Esophagus mucosa (tissue), 1 donor: ENCODE results near the gene WNT3A. TPM values are rescaled to one million over a fixed set of nuclear protein-coding genes. Genes with fewer than 3 reads are reported as not detected.

Source experiments
- ATAC-seq: fragments of 200-7000 bp; cut with Tn5 transposase; one replicate; pipeline ENCODE4 v1.9.1; 2020
- total RNA-seq: library from RNA; stranded (reverse); gene quantifications from one replicate; pipeline ENCODE4 v1.2.4, GENCODE V29; 2023
- donor health status: DM: yes; HTN: yes; CAD: no.

The WNT3A gene
- total RNA-seq, 1 donor from 2014 or later, result 0.44 TPM

DNA sequence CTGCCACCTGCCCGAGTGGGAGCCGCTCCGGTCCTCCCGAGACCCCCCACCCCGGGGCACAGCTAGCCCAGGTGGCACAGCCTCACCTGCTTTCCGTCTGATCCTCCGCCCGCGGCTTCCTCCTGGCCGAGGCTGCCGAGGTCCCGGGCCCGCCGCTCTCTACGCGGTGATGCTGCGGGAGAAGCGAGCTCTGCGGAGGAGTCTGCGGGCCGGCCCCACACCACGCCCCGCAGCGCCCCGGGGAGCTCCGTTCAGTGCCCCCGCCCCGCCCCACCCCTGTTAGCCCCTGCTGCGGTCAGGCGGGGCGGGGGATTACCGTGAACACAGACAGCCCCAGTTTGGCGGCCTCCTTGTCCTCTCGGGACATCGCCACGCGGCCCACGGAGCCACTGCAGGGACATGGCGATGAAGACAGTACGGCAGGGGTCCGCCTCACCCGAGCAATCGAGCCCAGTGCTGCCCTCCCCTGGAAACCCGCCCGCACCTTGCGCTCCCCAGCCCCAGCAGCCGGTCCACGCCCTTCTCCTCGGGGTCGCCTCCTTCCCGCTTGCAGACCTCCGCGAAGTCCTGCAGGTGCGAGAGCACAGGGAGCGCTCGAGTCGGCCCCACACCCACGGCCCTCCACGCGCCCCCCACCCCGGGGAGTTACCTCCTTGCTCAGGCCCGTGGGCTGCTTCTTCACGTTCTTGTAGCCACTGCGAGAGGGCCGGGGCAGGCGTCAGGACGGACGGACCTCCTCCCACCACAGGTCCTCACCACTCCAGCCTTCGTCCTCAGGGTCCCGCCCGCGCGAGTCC is 95.4 kb downstream of the WNT3A start:
- peak; percentile 44 for ATAC-seq

DNA sequence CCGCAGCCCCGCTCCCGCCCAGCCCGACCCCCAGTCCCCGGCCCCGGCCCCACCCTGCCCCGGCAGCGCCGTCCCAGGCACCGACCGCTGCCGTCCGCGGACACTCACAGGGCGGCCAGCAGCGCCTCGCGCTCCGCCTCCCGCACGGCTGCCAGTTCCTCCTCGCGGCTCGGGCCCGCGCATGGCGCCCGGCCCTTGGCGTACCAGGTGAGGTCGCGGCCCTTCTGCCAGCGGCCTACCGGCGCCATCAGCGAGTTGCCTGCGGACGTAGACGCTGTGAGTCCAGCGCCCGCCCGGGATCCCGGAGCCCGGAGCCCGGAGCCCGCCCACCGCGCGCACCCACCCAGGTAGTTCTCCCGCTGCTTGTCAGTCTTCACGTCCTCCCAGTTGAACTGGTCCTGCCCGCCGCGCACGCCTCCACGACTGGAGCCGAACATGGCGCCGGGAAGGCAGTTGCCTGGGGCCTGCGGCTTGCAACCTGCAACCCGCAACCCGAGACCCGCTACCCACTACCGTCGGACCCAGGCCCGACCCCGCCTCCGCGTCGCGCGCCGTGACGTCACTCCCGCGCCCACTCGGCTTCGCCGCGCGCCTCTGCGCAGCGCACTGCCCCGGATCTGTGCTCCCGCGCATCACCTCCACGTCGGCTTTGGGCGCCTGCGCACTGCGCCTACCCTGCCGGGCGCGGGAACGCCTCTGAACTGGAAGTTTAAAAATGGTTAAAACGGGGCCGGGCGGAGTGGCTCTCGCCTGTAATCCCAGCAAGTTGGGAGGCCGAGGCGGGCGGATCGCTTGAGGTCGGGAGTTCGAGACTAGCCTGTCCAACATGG is 96.2 kb downstream of the WNT3A start, which contains the start of gene C1orf35:
C1orf35 (minus strand) TSS at position 535 of the 830 bp plus-strand sequence; CDS start at position 437, 98 bp downstream.
- peak; percentile 86 for ATAC-seq

DNA sequence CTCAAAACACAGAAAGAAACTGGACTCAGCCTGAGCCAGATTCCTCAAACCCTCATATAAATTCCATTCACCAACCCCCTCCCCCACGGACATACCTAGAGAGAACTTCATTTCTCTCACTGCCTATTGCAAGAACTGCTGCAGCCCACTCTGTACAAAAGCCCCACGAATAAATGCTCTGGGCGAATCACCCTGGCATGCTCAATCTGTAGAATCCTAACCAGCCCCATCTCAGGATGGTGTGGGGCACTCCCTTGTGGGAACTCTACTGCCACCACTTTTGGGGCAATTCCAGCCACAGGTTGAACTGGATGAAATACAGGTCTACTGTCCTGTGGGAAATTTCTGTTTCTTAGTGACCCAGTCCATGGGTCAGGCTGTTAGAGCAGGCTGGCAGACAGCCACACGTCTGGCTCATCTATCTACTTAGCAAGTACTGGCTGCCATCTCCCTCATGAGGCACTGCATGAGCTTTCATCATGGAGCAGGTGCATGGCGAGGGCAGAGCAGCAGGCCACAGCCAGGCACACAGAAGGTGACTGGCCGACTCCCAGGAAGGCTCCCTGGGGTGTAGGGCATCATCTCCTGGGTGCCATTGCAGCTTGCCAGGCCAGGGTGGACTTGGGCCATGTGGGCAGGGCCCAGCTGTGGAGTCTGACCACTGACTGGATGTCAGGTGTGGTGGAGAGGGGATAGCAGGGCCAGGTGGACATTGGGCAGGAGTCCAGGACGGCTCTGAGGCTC is 97.9 kb downstream of the WNT3A start:
- ATAC-seq, result no peak

DNA sequence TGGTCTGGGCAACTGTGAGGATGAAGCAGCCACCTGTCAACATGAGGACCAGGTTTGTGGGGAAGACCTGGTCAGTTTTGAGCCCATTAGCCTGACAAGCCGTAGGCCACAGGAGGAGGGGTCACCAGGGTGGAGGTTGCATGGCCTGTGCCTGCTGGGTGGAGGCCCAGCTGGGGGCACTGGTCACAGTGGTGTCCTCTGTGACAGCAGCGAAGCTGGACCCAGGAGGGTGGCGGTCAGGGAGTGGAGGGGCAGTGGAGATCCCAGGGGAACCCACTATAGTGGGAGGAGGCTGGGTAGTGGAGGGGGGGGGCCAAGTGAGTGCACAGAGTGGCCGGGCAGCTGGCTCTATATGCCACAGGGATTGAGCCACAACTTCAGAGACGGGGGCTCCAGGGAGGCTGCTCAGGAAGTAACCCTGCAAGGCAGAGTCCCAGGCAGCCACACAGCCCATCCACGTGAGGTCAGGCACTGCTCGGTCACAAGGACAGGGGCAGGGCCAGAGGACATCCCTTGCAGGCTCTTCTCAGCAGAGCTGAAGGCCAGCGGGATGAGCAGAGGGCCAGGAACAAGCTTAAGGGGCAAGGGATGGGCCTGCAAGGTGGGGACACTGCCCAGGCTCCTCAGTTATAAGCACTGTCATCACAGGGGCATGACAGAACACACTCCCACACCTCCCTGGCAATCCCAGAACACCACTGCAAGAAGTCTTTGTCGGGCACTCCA is 98.6 kb downstream of the WNT3A start:
- no peak for ATAC-seq

DNA sequence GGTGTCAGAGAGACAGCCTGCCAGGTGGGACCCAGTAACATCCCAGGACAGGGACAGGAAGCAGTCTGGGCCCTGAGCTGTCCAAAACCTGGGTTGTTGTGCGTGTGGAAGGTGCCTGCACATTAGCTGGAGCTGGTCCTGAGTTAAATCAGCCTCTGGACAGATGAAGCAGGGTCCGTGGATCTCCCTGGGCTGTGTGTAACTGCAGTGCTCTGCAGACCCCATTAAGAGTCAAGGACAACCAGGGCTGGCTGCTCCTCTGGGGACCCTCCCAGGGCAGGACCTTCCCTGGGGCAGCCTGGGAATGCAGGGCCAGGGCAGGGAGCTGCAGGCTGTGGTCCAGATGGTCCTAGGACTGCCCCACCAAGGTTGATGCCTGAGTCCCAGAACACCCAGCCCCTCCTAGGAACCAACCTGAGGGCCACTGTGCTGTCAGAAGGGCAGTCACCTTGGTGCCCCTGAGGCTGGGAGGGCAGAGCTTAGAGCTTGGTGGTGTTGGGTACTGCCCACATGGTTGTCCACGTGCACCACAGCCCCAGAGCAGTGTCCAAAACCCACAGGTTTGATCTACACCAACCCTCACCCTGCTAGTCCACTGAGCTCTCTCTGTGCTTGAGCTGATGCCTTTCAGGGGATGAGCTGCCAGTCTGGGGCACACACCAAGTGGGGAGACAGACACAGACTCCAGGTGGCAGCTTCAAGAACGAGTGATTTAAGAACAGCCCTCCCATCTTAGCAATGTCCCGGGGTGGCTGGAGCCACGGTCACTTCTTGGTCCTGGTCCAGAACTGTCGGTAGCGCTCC is 99.4 kb downstream of the WNT3A start:
- no peak for ATAC-seq

DNA sequence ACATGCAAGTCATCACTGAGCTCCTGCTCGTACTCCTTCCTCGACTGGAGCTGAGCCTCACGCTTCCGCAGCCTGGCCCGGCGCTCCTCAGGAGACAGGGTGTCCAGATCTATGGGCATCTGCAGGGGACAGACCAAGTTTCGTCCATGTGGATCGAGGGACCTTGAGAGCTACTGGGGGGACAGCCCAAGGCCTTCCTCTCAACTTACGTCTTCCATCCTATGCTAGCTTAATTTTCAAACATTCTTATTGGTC is 99.9 kb downstream of the WNT3A start:
- ATAC-seq, result no peak

DNA sequence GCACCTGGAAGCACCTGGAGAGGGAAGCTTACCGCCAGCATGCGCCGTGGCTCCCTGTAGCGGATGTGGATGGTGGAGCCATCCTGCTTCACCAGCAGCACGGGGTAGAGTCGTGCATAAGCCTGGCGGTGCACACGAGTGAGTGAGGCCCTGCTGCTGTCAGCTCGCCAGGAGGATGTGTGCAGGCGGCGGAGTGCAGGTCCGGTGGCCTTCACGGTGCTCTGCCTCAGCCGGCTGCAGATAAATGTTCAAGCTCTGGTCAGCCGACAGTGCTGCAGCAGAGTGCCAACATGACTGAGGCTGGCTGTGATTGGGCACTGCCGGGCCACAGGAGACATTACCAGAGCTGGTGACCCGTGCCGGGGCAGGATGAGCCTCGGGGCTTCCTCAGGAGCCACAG is 100.8 kb downstream of the WNT3A start:
- ATAC-seq, result no peak

DNA sequence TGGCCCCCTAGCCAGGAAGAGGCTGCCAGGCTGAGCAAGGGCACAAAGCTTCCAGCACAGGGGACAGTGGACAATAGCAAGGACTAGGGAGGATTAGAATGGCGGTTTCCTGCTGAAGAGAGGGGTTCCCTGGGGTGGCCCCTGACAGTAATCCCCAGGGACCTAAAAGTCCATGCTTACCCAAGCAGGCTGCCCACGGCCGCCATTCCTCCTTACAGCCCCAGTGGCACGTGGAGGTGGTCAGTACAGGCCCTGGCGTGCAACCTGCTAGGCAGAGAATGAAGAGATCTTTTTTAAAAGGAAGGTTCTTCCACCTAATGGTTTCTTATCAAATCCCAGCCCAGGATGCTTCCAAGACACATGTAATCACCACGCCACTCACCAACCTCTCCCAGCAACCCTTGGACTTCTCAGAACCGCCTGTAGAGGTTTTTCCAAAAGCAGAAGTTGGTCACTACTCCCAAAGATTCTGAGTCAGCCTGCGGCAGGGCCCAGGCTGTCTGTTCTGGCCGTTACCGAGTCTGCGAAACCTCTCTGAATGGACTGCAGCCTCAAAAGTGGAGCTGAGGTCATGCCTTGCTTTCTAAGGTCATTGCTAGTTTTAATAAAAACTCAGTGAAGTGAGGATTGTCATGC is 101.4 kb downstream of the WNT3A start:
- no peak for ATAC-seq

DNA sequence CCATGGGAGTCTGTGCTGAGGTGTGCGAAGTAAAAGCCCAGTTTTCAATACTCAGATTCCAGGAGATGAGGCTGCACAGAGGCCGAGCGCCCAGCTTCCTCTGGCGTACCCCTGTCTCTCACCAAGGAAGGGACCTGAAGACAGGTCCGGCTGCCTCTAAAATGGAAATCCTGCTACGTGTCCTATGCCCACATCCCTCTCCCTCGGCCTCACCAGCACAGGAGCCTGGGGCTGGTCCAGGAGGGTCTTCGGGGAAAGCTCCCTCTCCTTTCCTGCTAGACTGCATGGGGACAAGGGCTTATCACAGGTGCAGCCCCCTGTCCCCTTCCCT is 101.9 kb downstream of the WNT3A start:
- ATAC-seq, result no peak

DNA sequence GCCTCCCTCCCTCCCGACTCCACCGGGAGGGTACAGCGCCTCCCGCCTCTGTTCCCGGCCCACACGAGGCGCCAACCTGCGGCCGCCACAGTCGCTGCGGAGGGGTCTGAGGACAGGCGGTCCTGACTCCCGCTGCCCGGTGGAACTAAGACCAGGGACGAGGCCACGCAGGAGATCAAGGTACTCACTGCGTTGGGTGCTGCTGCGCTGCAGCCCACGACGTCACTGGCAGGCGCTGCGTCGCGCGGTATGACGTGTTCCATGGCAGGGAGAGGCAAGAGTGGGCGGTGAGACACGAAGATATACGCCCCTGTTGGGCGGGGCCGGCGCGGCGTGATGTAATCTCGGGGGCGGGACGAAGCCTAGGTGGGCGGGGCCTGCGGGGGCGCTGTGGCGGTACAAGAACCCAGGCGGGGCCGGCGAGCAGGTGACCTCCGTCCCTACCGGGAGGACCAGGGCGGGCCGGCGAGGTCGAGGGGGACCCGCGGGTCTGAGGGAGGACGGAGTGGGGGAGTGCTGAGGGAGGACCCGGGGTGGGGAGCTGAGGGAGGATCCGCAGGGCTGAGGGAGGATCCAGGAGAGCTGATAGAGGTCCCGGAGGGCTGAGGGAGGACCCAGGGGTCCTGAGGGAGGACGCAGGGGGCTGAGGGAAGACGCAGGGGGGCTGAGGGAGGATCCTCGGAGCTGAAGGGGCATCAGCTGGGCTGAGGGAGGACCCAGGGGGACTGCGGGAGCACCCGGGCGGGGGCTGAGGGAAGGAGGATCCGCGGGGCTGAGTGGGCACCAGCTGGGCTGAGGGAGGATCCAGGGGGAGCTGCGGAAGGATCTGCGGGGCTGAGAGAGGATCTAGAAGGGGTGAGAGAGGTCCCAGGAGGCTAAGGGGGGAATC is 102.5 kb downstream of the WNT3A start, which contains the start of gene MRPL55:
MRPL55 (minus strand) TSS at position 227 of the 889 bp plus-strand sequence. CDS start 1,039 bp downstream, outside the sequence.
- peak; percentile 98 for ATAC-seq

DNA sequence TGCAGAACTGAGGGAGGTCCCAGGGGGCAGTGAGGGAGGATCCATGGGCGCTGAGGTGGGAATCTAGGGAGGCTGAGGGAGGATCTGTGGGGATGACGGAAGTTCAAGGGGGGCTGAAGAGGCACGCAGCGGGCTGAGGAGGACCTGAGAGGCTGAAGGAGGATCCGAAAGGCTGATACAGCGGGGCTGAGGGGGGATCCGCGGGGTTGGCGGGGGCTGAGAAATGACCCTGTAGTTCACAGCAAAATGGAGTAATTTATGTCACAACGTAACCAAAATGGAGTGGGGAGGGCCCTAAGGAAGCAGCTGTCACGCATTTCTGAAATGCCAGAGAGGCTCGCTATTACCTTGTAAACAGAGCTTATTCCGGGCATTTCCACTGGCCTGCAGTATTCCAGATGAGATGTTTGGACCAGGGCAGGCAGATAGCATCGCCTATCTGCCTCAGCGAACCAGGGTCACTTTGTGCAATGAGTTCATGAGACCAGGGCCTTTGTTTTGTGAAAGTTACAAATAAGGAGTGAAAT is 103.2 kb downstream of the WNT3A start:
- ATAC-seq, result no peak

DNA sequence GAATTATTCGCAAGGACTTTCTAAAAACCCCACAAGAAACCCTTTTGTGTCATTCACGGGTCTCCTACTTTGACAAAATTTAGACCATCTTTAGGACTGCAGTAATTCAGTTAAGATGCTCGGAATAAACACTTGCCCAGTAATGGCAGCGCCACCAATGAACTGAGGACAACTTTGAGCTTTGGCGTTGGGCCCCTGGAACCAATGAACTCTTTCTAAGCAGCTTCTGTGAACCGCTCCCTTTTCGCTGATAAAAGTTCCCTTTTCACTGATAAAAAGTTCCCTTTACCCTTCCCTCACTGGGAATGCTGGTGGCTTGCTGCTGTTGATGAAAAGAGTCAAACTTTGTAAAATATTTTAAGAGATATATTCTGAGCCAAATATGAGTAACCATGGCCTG is 103.8 kb downstream of the WNT3A start:
- ATAC-seq, result no peak

Other genes with a start within 250 kb of the WNT3A start
- not detected for gene PRSS38, start 191.3 kb upstream of the WNT3A start, total RNA-seq
- gene WNT9A, start 59.1 kb upstream of the WNT3A start, total RNA-seq, result 3.1 TPM
- 273 TPM for gene ARF1, start 75.7 kb downstream of the WNT3A start, total RNA-seq
- 13.9 TPM for gene C1orf35, start 96.3 kb downstream of the WNT3A start, total RNA-seq
- gene MRPL55, start 102.3 kb downstream of the WNT3A start, total RNA-seq, result 29.0 TPM
- 241 TPM for gene GUK1, start 133.3 kb downstream of the WNT3A start, total RNA-seq
- gene GJC2, start 142.9 kb downstream of the WNT3A start, total RNA-seq, result 0.44 TPM
- 6.9 TPM for gene IBA57, start 158.8 kb downstream of the WNT3A start, total RNA-seq
- gene OBSCN, start 201.0 kb downstream of the WNT3A start, total RNA-seq, result 9.8 TPM